GM18868 (cell line): ENCODE measurements around the gene NOSIP.

Experiments used
- ATAC-seq: cut with Tn5 transposase; IDR thresholded peaks from one replicate; pipeline ENCODE4 v1.9.1; 2021; ENCODE audit warnings: mild to moderate bottlenecking, moderate library complexity; ENCODE audit not compliant: unreplicated experiment

Gene NOSIP

DNA sequence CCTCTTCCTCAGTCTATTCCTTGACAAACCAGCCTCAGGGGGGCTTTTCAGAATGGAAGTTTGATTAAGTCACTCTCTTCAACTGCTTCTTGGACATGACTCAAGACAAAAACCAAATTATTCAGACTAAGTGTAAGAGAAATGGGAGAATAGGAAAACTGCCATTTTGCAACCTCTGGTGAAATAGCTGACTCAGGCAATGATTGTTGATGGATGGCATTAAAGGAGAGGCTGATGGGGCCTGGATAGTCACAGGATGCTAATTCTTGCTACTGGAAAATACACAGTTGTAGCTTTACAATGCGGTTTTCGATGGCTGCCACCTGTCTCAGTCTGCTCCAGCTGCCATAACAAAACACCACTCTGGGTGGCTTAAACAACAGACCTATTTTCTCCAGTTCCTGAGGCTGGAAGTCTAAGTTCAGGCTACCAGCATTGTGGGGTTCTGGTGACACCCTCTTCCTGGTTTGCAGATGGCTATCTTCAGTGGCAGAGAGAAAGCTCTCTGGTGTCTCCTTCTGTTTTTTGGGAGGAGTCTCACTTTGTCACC is 6.1 kb downstream of the NOSIP start:
- no peak for ATAC-seq

- no peak for ATAC-seq
Measured at GRCh38 chr19:49573425-49573824, 6.9 kb downstream of the NOSIP start.

- no peak for ATAC-seq
Measured at GRCh38 chr19:49573009-49573408, 7.3 kb downstream of the NOSIP start.

GRCh38 chr19:49570997-49571676 is 9.2 kb downstream of the NOSIP start:
- ATAC-seq = no peak

DNA sequence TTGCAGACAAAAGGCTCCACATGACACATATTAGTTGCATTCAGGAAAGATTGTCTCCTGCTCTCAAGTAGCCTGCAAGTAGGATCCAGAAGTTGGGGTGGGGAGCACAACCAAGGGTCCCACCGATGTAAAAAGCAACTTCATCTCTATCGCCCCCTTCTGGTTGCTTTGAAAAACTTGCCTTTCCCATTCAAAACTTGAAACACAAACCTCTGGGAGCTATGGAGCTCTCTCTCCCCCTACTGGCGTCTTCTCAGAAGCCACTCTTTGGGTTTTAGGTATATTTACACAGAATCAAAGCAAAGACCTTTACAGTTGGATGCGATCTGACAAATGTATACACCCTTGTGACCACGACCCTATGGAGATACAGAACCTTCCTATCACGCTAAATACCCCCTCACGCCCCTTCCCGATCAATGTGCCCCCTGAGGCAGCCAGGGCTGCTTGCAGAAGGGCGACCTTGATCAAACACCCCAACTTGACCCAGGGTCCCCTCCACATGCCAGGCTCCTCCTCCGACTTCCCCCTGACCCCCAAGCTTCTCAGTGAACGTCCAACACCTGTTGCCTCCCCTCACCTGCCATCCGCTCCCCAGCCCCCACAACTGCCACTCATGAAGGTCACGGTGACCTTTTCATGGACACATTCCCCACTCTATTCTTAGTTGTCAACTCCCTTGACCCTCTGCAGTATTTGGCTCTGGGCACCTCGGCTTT is 10.1 kb downstream of the NOSIP start:
- no peak for ATAC-seq

DNA sequence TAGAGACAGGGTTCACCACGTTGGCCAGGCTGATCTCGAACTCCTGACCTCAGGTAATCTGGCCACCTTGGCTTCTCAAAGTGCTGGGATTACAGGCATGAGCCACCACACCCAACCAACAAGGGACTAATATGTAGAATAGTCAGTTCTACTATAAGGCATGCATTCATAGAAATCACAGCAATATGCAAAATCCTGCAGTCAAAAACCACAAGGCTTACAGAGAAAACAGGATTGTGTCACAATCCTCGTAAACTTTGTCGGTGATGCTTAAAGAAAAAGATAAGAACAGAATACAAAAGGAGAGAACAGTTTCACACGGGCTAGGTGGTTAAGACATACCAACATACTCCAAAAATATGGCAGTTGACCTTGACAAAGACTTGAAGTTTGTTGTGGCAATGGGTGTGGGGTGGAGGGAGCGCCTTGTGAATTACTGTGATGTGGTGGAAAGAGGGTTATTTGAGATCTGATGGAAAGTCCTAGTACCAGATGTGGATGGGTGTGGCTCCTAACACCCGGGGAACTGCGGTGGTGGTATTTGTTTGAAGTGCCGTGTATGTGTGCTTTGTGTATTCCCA is 12.4 kb downstream of the NOSIP start:
- ATAC-seq = no peak

GRCh38 chr19:49566302-49566701 is 14.1 kb downstream of the NOSIP start:
- ATAC-seq = no peak

DNA sequence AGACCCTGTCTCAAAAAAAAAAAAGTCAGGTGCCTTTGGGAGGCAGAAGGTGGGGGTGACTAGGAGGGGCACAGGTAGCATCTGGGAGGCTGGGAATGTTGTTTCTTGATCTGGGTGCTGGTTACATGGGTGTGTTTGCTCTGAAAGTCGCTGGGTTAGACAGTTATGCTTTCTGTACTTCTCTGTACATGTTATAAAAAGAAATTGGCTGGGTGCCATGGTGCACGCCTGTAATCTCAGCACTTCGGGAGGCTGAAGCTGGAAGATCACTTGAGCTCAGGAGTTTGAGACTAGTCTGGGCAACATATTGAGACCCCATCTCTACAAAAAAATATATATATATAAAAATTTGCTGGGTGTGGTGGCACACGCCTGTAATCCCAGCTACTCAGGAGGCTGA is 15.1 kb downstream of the NOSIP start:
- ATAC-seq = no peak

DNA sequence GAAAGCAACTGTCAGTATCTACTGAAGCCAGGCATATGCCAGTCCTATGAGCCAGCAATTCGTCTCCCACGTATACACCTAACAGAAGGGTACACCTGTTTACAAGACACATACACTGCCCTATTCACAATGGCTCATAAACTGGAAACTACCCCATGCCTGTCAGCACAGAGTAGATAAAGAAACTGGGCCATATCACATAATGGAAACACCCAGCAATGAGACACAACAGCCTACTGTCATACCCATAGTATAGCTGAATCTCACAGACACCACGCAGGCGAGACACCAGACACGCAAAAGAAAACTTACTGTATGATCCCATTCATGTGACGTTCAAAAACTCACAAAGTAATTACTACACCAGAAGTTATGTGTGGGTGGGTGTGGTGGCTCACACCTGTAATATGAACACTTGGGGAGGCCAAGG is 15.7 kb downstream of the NOSIP start:
- no peak for ATAC-seq

- ATAC-seq = no peak
Measured at GRCh38 chr19:49560358-49560900, 19.9 kb downstream of the NOSIP start.

GRCh38 chr19:49559928-49560327 is 20.4 kb downstream of the NOSIP start:
- no peak for ATAC-seq

DNA sequence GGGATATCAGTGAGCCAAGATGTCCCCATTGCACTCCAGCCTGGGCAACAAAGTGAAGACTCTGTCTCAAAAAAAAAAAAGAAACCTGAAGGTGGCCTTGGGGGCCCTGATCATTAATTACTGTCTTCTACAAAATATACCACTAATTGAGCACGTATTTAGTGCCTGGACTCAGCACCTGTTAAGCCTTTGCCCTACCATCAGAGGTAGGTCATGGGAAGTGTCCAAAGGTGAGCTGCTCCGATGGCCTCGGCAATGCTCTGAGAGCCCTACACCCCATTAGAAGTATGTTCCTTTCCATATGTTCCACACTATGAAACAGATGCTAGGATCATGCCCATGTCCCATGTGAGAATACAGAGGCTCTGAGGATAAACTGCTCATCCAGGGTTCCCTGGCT is 20.9 kb downstream of the NOSIP start:
- ATAC-seq = no peak

GRCh38 chr19:49558591-49558990 is 21.8 kb downstream of the NOSIP start:
- ATAC-seq = no peak

DNA sequence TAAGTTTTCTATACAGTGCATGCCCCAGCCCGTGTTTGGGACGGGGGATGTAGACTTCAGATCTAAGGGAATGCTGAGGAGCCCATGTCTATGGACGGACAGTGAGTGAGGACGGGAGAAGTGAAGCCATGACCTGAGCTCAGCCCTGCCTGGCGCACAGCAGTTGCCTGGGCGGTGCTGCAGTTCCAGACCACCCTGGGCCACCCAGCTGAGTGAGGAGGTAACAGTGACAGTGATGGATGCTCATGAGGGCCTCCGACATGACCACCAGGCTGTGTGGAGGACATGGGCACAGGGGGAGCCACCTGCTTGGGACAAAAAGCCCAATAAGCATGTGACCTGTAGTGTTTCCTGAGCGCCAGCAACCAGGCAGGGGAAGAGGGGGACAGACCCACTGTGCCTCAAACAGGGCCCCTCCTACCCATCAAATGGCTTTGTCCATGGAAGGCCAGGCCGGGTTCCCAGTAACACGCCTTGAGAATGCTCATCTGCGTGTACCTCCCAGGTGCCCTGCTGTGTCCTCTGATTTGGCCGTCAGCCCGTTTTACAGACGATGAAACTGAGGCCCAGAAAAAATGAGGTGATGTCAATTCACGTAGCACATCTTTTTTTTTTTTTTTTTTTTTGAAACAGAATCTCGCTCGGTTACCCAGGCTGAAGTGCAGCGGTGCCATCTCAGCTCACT is 22.6 kb downstream of the NOSIP start:
- ATAC-seq = no peak

DNA sequence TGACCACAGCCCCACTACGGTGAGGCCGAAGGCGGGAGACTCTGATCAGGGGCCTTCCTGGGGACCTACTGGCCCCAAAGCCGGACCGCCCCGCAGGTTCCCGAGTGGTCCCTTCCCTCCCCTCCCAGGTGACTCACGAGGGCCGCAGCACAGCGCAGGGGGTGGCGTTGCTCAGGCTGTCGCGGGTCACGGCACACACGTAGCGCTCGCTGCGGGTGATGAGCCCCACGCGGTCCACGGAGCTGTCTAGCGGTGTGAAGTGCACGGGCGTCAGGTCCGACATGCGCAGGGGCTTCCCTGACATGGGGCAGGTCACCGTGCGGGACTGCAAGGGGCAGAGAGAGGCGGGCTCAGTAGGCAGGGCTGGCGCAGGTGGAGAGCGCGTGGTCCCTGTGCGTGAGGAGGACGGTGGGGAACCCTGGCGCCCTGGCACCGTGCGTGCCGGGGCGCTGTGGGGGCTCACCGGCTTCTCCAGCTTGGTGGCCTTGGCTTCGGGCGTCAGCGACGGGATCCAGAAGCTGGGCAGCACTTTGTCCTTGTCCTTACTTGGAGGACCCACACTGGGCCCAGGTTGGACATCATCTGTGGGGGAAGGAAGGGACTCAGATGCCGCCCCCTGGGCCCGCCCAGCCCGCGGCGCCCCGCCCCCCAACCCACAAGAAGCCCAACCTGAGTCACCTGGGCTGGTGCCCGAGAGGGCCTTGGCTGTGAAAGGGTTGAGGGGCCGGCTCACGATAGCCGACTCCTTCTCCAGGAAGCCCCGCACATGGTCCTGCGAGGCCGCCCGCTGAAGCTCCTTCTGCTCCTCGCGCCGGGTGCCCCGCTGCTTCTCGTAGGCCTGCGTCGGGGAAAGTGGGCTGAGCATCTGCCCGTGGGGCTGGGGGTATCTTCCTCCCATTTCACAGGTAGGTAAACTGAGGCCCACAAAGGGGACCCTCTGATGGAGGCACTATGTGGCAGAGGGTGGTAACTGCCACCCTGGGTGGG is 23.7 kb downstream of the NOSIP start:
- ATAC-seq = no peak

DNA sequence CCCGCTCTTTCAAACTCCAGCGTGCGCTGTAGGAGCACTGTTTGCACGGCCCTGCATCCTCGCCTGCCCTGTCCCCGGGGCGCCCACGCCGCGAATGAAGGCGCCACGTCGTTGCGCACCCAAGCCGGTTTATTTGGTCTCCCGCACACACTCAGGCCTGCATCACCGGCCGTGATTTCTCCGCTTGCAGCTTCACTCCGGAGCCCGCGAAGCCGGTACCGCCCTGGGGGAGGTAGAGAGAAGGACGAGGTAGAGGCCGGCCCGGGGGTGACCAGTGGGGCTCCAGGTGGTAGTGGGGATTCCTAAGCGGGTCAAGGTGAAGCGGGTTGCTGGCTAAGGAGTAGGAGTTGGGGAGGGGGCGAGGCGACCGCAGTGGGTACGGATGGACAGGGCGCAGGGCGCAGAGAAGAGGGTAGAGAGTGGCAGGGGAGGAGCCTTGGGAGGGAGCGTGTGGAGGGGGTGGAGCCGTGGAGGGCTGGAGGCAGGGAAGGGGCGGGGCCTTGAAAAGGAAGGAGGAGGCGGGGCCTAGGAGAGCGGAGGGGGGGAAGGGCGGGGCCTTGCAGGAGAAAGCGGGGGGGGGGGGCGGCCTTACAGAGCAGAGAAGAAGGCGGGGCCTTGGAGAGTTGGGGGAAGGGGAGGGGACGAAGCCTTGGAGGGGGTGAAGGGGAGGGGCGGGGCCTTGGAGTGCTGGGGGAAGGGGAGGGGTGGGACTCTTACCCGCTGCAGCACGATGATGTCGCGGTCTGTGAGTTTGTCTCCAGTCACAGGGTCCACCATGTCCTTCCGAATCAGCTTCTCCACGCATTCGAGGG is 24.6 kb downstream of the NOSIP start:
- no peak for ATAC-seq

DNA sequence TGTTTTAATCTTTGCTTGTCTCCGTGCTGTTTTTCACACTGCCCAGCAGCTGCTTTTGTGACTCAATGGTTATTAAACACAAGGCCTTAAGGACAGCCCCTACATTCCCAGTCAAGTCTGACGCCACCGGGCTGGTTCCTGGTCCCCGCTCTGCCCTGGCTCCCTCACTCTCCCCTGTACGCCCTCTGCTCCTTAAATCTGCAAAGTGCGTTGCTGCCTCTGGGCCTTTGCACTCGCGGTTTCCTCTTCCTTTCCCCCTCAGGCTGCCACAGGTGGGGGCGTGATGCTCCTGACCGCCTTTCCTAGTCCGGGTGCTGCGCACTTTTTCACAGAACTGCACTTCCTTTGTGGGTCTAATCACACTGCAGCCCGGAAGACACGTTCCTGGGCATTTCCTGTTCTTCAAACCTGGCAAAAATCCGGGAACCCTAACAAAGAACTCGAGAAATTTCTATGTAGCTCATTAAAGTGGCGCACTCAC is 25.6 kb downstream of the NOSIP start:
- no peak for ATAC-seq

DNA sequence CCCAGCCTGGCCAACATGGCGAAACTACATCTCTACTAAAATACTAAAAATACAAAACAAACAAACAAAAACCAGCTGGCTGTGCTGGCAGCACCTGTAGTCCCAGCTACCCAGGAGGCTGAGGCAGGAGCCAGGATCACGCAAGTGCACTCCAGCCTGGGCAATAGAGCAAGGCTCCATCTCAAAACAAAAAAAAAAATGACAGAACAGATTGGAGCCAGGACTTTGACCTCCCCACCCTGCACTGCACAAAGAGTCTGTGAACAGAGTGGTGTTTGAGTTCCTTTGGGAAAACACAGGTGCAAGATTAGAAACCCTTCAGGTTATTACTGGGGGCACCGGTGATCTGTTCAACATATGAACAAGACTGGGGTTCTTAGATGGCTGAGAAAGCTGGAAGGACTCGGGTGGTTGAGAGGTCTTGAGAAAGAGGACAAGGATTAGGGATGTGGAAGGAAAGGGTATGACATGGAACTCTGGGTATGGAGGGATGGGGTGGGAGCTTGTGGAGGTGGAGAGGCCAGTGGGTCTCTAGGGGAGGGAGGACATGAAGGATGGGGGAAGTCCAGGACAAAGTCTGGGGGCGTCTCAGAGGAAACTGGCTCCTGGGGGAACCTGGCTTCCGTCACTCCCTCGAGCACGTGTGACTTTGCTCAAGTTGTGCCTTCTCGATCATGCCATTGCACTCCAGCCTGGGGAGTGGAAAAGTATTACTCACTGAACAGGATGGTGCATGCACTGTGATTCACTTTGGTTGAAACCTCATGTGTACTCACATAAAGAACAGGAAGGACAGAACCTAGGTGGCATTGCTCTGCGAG is 26.7 kb downstream of the NOSIP start:
- ATAC-seq = no peak
